HG03280 (cell line): ENCODE results near the gene UBTD1.

Experiments
- ATAC-seq: cut with Tn5 transposase; IDR thresholded peaks from one replicate; pipeline ENCODE4 v1.9.1; 2021; ENCODE audit warnings: mild to moderate bottlenecking, moderate library complexity; ENCODE audit not compliant: unreplicated experiment

Gene UBTD1

GRCh38 chr10:97607095-97607636, 108.4 kb downstream of the UBTD1 start:
- ATAC-seq = no peak

GRCh38 chr10:97608991-97609561, 110.4 kb downstream of the UBTD1 start:
- ATAC-seq = no peak

GRCh38 chr10:97611473-97611872, 112.7 kb downstream of the UBTD1 start:
- no peak for ATAC-seq

GRCh38 chr10:97612386-97612785, 113.7 kb downstream of the UBTD1 start:
- ATAC-seq = no peak

GRCh38 chr10:97618285-97618684, 119.6 kb downstream of the UBTD1 start:
- ATAC-seq = no peak

- no peak for ATAC-seq
These were observed 120.0 kb downstream of the UBTD1 start for GRCh38 chr10:97618733-97619132.
